Muscle of back (tissue), 11 donors: ENCODE data around the gene GOLM1. TPM values are rescaled to one million over a fixed set of nuclear protein-coding genes. Genes with fewer than 3 reads are reported as not detected.

Experiments
- DNase-seq, 3 donors: peaks; one replicate each; pipeline versions ENCODE4 v3.0.0 to v3.0.0-alpha.2; 2013
- polyA plus RNA-seq, 10 donors: library from polyadenylated mRNA; unstranded; fragments of 120-200 nt; gene quantifications; one replicate each; pipeline ENCODE4 v1.2.1, GENCODE V29; 2013; ENCODE audit not compliant: insufficient read length in 10 of 10

GOLM1 gene
- polyA plus RNA-seq, 10 donors, result 54.3 to 89.5 (median 62.8) TPM

DNA sequence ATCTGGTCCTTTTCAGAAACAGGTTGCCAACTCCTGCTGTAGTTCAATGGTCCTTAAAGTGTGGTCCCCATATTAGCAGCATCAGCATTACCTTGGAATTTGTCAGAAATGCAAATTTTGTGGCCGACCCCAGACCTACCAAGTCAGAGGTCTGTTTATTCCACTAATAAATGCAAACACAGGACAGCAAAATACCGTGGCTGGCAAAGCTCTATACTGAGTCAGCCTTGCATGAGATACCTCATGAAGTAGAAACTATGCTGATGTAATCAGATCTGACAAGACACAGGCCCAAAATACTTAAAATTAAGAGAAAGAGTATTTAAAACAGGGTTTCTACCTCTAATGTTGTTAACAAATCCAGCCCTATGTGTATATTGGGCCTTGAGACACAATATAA, 3.0 kb downstream of the GOLM1 start:
- no peak for DNase-seq

GRCh38 chr9:86093788-86094555, 5.4 kb downstream of the GOLM1 start:
- peak in 1 of 3 donors; percentile 22 for DNase-seq

- no peak for DNase-seq
These were observed 7.9 kb downstream of the GOLM1 start for GRCh38 chr9:86091477-86091876.

DNA sequence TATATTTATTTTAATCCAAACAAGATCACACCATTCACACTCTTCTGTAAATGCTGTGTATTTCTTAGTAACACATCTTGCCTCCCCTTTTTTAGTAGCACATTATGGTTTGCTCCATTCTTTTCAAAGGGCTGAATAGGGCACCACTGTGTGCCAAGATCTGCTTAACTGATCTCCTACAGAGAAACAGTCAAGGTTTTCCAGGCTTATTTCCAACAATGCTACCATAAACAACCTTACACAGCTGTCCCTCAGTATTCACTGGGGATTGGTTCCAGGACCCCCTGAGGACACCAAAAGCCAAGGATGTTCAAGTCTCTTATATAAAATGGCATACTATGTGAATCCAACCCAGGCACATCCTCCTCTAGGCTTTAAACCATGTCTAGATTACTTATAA, 16.5 kb downstream of the GOLM1 start:
- no peak for DNase-seq

- DNase-seq, result peak in 1 of 3 donors; percentile 31
These were observed 19.4 kb downstream of the GOLM1 start for GRCh38 chr9:86079865-86080469.

DNA sequence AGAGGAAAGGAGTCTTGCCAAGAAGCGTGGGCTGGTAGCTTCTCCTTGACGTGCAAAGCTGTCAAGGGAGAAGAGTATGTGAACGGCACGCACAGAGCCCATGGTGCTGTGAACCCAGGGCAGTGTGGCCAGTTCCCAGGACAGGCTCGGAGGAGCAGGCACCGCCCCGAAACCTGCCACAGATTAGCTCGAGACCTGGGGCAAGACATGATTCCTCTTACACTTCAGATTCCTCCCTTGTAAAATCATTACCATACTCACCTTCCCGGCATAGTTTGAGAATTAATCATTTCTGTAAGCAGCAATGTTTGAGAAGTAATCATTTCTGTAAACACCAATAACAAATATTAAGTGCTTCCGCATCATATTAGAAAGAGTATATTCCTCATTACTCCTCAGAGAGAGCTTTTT, 19.9 kb downstream of the GOLM1 start:
- DNase-seq, result no peak

GRCh38 chr9:86078731-86079130, 20.6 kb downstream of the GOLM1 start:
- no peak for DNase-seq

DNA sequence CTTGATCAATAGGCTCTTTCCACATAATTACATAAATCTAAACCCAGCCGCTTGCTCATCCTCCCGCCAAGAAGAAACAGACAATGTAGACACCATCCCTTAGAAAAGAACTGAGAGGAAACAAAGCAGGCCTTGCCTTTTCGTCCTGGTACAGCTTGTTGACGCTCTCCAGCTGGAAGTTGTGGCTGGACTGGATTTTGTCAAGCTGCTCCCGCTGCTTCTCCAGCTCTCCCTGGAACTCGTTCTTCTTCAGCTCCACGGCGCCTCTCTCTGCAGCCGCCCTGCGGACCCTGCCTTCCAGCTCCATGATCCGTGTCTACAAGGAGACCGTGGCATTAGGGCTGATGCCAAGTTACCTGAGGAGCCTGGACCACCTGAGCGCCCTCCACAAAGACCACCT, 22.1 kb downstream of the GOLM1 start:
- DNase-seq, result no peak

DNA sequence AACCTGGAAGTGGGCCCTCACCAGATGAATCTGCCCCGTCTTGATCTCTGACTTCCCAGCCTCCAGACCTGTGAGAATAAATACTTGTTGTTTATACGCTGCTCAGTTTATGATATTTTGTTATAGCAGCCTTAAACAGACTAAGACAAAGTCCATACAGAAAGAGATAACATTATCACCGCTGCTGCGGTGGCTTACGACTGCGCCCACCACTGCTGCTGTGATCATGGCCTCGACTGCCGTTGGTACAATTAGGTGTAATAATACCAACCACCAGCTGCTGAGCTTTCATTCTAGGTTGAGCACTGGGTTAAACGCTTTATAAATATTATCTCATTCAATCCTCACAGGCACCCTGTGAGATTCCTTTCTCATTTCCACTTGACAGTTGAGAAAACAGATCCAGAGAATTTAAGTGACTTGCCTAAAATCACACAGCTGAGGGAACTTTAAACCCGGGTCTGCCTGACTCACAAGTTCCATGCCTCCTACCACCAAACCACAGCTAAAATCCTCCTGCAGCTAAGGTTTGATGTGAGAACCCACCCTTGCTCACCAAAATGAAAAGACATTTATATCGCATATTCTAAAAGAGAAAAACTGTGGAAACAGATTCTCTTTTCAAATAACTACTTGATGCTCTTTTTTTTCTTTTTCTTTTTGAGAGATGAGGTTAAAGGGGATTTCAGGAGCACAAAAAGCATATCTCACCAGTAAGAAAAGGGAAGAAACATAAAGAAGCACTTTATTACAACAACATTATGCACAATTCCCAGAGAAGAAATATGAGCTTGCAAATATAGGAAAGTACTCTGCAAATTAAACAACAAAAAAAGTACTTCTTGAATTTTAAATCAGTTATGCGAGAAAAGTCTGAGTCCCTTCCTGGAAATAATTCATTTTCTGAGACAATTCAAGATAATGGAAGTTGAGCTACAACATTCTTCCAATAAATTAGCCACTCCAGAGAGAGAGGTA, 23.9 kb downstream of the GOLM1 start:
- no peak for DNase-seq

DNA sequence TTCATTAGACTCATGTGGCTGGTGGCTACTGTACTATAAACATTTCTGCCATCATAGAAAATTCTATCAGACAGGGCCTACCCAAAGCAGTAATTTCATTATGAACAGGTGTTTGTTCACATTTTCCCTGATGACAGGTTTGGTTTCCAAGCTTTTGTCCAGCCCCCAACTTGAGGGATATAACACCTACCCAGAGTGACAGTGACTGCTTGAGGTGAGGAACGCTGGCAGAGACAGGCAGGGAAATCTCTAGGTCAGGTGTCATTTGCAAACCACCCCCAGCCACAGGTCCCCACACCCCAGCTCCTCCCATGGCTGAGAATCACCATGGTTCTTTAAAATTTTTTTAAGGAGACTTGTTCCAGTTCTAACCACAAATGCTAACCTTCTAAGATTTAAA, 25.5 kb downstream of the GOLM1 start:
- no peak for DNase-seq

GRCh38 chr9:86072394-86072877, 26.9 kb downstream of the GOLM1 start:
- no peak for DNase-seq

GRCh38 chr9:86069206-86069869, 30.0 kb downstream of the GOLM1 start:
- DNase-seq, result no peak

DNA sequence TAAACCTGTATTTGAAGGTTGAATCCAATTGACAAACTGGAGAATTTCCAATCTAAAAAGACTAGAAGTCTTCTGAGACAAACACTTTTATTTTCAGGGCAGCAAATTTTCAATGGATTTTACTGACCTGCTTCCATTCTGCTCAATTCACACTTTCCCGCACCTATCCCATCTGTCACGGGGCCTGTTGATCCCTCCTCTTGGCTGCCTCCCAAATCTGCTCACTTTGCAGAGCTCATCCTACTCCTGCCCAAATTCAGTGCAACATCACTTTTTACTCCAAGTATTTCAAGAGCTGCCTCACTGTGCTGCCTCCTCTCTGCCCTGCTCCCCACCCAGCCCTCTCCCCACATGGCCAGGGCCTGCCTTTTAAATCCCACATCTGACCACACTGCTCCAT, 35.1 kb downstream of the GOLM1 start:
- DNase-seq, result no peak

- no peak for DNase-seq
These were observed 36.3 kb downstream of the GOLM1 start for GRCh38 chr9:86062845-86063693.

DNA sequence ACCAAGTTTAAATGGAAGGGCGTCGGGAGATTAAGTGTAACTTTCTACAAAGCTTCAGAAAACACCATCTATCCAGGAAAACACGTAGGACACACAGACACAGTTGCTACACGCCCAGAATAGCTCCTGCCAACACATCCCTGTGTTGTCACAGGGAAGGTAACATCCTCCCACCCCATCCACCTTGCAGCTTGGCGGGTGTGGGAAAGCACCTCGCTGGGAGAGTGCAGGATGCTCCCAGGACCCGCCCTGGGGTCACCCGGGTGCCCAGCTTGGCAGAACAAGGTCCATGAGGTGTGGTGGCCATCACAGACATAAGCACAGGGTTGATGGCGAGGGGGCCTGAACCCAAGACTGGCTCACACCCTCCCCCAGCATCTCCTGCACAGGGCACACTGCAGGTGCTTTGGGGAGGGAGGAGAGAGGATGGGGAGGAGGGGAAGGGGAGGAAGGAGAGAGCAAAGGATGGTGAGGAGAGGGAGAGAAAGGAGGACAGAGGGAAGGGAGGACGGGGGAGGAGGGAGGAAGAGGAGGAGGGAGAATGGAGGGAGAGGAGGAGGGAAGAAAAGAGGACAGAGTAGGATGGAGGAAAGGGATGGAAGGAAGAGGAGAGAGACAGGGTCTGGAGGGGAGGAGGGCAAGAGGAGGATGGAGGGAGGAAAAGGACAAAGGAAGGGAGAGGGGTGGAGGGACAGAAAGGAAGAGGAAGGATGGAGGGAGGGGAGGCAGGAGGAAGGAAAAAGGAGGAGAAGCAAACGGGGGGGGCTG, 37.2 kb downstream of the GOLM1 start:
- no peak for DNase-seq

DNA sequence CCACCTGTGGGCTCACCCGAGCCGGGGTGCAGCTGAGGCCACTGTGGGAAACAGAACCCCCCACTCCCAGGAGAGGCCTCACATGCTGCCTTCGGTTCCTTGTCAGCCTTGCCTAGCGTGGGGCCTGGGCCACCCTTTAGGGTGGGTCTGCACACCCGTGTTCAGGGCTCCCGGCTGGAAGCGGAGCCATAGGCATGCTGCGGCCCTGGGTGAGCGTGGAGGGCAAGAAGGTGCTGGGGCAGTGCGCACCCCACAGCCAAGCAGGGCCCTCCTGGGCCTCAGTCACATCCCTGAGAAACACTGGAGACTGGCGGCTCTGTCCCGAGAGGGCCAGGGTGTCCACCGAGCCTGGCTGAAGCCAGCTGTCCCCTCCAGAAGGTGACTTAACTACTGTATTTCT, 41.9 kb downstream of the GOLM1 start:
- no peak for DNase-seq

- no peak for DNase-seq
These were observed 44.7 kb downstream of the GOLM1 start for GRCh38 chr9:86054695-86055094.

- no peak for DNase-seq
These were observed 46.5 kb downstream of the GOLM1 start for GRCh38 chr9:86052556-86053468.
